Measurements from ENCODE around the gene ATP2B1.

GRCh38 chr12:89690925-89691324 is 17.7 kb downstream of the ATP2B1 start:
- TF ChIP-seq CTCF (IDR thresholded peaks at IDR 0.05) (no peak), EZH2 (IDR thresholded peaks at IDR 0.05; ENCODE audit: borderline replicate concordance, insufficient read depth, low read depth, low read length, poor library complexity, severe bottlenecking) (no peak)
